SK-N-DZ (cell line): ENCODE data around the gene KLHL20.
"Not testable (repeated sequence)": the region's sequence is repeated elsewhere in the genome, so short reads cannot be mapped to it uniquely, and the experiment has no call there.

Source experiments
- DNase-seq: peaks from one replicate; pipeline ENCODE4 v3.0.0-alpha.2; 2015; ENCODE audit warnings: low spot score

The KLHL20 gene

DNA sequence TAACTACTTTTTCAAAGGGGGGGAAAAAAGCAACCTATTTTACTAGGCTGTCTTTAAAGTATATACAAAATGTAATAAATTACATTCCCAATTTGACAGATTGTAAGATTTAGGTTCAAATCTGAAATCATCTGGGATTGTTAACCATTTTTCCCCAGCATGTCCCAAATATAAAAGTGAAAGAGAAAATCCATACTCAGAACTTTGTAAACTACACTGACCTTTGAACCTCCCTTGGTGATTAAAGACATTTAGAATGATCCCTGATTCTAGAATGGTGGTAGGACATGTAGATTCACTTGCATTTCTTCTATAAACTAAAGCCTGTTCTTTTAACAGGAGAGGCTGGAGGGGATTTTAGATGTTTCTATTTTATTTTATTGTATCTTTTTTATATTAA, 39.0 kb downstream of the KLHL20 start:
- DNase-seq = no peak

DNA sequence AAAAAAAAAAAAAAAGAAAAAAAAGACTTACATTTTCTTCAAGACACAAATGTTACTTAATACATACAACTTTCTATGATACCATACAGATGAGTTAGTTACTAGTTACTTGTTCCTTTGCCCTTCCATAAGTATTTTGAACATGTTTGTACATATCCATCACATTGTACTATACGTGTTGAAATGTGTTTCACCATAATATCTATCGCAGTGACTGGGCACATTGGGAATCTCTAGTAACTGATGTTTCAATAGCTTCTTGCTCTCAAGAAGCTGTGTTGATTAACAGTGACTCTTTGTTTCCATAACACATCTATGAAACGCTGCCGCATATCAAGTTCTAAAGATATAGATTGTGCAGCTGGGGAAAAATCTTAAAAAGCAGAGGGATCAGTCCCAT, 42.9 kb downstream of the KLHL20 start:
- no peak for DNase-seq

DNA sequence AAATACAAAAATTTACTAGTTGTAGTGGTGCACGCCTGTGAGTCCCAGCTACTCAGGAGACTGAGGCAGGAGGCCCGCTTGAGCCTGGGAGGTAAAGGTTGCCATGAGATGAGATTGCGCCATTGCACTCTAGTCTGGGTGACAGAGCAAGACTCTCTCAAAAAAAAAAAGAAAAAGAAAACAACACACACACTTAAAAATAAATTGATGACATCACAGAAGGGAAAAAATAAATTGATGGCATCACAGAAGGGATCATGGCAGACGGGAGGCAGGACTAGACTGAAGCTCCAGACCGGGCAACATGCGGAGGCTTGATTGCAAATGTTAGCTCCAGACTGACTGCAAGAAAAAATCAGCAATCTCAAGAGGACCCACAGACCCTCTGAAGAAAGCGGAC, 43.3 kb downstream of the KLHL20 start:
- DNase-seq = no peak

GRCh38 chr1:173758980-173759379, 44.2 kb downstream of the KLHL20 start:
- no peak for DNase-seq

DNA sequence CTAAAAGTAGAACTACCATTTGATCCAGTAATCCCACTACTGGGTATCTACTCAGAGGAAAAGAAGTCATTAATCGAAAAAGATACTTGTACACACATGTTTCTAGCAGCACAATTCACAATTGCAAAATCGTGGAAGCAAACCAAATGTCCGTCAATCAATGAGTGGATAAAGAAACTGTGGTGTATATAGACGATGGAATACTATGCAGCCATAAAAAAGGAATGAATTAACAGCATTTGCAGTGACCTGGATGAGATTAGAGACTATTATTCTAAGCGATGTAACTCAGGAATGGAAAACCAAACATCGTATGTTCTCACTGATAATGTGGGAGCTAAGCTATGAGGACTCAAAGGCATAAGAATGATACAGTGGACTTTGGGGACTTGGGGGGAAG, 49.5 kb downstream of the KLHL20 start:
- not testable (repeated sequence) for DNase-seq

DNA sequence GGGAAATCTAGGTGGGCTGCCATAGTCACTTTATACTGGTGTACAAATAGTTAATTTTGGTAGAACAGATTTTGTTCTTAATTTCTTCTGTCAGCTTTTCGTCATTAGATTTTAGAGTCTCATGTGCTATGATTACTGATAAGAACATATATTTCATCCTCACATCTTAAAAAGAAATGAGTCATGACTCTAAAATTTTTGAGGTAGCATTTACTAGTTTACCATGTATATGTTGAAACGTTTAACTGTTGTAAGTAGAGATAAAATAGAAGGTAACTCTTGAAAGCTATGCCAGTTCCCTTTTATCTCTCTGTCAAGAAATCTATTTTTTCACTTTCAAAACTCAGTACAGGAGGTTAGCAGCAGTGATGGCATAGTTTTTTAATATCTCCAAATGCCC, 53.4 kb downstream of the KLHL20 start:
- DNase-seq = no peak

- DNase-seq = no peak
These were observed 54.0 kb downstream of the KLHL20 start for GRCh38 chr1:173768827-173769226.

DNA sequence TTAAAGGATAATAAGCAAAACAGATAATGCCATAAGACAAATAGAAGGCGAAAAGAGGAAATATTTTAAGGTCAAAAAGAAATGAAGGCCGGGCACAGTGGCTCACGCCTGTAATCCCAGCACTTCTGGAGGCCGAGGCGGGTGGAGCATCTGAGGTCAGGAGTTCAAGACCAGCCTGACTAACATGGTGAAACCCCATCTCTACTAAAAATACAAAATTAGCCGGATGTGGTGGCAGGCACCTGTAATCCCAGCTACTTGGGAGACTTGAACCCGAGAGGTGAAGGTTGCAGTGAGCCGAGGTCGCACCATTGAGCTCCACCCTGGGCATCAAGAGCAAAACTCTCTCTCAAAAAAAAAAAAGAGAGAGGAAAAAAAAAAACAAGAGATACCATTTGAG, 55.5 kb downstream of the KLHL20 start:
- DNase-seq = not testable (repeated sequence)

DNA sequence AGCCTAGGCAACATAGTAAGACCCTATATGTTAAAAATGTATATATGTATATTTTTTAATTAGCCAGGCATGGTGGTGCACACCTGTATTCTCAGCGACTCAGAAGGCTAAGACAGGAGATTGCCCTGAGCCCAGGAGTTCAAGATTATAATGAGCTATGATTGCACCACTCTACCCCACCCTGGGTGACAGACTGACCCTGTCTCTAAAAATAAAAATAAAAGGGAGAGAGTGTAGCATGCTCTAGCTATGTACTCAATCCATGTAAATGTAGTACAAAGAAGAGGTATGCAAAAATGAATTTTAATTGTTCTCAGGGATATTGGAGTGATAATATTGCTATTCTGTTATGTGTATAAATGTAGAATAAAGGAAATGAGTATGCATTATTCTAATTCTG, 56.8 kb downstream of the KLHL20 start:
- no peak for DNase-seq

DNA sequence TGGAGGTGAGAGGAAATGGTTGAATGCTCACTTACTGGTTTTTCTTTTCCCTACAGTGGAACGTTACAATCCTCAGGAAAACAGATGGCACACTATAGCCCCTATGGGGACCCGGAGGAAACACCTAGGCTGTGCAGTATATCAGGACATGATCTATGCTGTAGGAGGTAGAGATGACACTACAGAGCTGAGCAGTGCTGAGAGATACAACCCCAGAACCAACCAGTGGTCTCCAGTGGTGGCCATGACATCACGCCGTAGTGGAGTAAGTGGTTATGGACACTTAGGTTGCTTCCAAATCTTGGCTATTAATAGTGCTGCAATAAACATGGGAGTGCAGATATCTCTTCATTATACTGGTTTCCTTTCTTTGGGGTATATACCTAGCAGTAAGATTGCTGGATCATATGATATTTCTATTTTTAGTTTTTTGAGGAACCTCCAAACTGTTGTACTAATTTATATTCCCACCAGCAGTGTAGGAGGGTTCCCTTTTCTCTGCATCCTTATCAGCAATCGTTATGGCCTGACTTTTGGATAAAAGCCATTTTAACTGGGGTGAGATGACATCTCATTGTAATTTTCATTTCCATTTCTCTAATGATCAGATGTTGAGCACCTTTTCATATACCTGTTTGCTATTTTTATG, 60.9 kb downstream of the KLHL20 start:
- DNase-seq = no peak

DNA sequence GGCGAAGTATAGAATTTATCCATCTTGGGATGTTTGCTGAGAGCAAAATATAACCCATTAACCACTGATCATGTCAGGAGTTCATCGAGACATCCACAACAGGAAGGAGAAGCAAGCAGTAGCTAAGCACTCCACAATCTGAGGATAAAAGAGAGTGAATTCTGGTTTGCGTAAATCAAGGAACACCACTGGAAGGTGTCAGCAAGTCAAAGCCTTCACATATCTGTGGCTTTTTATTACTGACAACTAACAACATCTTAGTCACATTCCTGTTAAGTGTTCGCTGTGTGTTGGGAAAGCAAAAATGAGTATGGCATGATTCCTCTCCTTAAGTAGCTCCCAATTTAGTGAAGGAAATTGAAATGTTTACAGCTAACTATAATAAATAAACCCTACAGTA, 65.2 kb downstream of the KLHL20 start:
- no peak for DNase-seq

DNA sequence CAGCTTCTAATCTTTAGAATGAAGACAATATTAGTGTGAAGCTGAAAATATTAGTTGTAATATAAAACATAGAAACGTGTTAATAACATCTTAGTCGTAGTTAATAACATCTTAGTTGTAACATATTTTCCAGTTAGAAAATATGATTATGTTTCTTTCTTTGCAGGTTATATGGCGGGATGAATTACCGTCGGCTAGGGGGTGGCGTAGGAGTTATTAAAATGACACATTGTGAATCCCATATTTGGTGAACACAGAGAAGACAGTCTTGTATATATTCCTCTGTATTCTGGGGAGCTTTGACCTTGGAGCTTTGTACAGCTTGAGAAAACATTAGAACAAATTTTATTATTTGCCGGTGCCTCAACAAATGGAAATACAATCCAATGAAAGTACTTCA, 70.2 kb downstream of the KLHL20 start:
- DNase-seq = no peak

- DNase-seq = no peak
These were observed 75.1 kb downstream of the KLHL20 start for GRCh38 chr1:173789841-173790240.

- DNase-seq = no peak
These were observed 83.3 kb downstream of the KLHL20 start for GRCh38 chr1:173798078-173798477.

DNA sequence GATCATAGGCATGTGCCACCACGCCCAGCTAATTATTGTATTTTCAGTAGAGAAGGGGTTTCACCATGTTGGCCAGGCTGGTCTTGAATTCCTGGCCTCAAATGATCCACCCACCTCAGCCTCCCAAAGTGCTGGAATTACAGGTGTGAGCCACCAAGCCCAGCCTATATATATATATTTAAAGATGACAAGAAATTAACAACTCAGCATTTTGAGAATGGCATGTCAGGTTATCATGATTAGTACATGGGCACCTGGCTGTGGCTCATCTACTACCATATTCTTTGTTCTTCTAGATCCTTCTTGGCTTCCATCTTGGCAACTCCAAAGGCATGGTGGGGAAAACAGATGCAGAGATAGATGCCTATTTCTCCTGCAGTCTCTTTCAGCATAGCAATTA, 85.2 kb downstream of the KLHL20 start:
- not testable (repeated sequence) for DNase-seq

DNA sequence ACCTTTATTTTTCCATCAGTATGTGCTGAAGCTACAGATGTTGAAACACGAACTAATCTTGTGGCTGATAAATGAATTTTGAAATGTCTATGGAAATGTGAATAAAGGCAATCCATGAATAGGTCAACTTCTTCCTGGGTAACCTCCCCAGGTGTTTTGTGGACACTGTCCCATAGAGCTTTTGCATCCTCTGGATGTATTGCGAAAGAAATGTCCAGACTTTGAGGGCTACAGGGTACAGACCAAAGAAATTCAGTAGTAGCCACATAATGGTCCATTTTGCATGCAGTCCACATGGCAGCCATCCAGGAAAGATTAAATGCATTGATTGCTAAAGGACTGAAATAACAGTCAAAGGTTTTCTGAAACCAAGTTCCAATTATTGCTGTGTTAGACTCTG, 88.2 kb downstream of the KLHL20 start:
- DNase-seq = no peak

GRCh38 chr1:173813654-173814053, 98.9 kb downstream of the KLHL20 start:
- DNase-seq = not testable (repeated sequence)

- no peak for DNase-seq
These were observed 103.7 kb downstream of the KLHL20 start for GRCh38 chr1:173818459-173818858.

DNA sequence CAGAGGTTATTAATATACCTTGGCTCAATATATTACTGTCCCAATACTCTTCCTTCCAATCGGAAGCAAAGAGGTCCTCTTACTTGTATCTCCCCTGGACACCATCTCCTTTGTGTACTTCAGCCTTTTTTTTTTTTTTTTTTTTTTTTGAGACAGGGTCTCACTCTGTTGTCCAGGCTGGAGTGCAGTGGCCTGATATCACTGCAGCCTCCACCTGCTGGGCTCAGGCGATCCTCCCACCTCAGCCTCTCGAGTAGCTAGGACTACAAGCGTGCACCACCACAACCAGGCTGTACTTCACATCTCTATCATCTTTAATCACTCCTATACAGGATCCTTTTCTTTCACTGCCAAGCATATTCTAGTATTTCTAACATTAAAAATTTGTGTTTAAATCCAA, 106.9 kb downstream of the KLHL20 start:
- DNase-seq = no peak

DNA sequence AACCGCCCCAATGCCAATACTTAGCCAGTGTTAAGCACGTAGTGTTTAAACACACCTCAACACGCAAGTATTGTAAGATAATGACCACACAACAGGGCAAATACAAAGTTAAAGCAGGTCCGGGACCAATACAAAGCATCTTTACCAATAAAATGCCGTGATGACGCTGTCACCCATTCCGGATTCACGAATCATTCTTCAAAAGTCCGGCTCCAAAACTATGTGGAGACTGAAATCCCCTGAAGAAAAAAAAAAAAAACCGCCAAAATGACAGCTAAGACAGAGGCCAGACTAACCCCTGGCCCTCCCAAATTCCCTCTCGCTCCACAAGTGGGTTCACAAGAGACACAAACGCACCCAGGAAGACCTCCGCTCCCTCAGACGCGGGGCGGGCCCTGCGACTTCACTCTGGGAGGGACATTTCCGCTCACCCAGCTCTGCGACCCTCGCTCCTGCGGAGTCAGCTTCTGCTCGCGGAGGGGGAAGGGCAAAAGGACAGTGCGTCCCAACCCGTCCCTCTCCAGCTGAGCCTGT, 109.1 kb downstream of the KLHL20 start:
- DNase-seq = no peak

GRCh38 chr1:173824315-173825081, 109.7 kb downstream of the KLHL20 start, which contains the start of the genes CENPL and DARS2:
TSS of gene CENPL (minus strand) at chr1:173824883. CDS start at chr1:173811299, 13,584 bp downstream.
TSS of gene DARS2 (plus strand) at chr1:173824673. CDS start at chr1:173825230, 557 bp downstream.
- DNase-seq = peak; percentile 97

- no peak for DNase-seq
These were observed 112.8 kb downstream of the KLHL20 start for GRCh38 chr1:173827611-173828010.

DNA sequence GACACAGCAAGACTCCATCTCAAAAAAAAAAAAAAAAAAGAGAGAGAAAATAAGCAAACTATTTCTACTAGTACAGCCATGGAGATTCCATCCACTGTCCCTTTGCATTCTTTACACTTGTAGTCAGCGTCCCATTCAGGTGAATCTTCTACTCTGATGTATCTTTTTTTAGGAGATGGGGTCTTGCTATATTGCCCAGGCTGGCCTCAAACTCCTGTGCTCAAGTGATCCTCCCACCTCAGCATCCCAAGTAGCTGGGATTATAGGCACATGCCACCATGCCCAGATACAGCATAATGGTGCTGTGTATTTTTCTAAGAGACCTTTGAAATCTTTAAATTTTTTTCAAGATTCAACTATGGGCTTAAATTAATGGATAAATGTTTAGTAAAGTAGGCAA, 118.0 kb downstream of the KLHL20 start:
- DNase-seq = no peak
